GM21576 (cell line): ENCODE results near the gene GAS6.
"Not testable (repeated sequence)": the region's sequence is repeated elsewhere in the genome, so short reads cannot be mapped to it uniquely, and the experiment has no call there.

Experiments used
- ATAC-seq: cut with Tn5 transposase; IDR thresholded peaks from one replicate; pipeline ENCODE4 v1.9.1; 2021; ENCODE audit warnings: mild to moderate bottlenecking, moderate library complexity; ENCODE audit not compliant: unreplicated experiment

The GAS6 gene

DNA sequence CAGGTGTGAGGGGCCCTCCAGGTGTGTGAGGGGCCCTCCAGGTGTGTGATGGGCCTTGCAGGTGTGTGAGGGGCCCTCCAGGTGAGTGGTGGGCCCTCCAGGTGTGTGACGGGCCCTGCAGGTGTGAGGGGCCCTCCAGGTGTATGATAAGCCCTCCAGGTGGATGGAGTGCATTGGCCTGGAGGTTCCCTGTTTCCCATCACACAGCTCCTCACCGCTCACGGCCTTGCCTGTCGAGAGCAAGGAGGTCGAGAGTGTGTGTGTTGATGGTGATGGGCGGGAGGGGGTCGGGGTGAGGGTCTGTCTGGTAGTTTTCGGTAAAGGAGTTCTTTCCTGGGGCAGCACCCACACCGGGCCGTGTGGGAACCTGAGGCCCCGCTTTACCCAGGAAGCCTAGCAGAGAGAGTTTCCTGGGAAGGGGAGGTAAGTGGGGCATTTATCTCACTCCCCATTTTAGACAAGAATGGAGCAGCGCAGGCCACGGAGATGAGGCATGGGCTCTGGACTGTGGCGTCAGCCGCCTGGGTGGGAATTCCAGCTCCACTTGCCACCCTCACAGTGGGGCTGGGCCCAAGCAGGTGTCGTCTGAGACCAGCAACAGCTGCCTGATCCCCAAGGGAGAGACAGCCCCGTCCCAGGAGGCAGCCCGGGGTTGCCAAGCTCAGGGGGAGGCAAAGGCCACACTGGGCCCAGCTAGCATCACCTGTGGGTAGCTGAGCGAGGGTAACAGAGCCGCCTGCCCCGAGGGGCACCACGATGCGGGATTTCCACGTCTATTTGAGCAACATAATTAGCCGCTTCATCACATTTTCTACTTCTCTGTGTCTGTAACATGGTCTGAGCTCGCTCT lies 10.9 kb upstream of the GAS6 start:
- no peak for ATAC-seq

DNA sequence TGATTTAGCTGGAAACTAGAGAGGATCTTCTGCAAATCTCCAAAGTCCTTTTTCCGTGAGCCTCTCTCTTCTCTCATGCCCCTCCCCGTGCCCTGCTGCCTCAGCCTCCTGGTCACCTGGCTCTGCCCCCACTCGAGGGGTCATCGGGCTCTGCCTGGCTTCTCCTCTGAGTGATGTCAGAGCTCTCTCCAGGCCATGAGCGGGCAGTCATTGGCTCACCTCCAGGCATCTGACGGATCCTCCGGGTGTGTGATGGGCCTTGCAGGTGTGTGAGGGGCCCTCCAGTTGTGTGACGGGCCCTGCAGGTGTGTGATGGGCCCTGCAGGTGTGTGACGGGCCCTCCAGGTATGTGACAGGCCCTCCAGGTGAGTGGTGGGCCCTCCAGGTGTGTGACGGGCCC lies 10.3 kb upstream of the GAS6 start:
- no peak for ATAC-seq

DNA sequence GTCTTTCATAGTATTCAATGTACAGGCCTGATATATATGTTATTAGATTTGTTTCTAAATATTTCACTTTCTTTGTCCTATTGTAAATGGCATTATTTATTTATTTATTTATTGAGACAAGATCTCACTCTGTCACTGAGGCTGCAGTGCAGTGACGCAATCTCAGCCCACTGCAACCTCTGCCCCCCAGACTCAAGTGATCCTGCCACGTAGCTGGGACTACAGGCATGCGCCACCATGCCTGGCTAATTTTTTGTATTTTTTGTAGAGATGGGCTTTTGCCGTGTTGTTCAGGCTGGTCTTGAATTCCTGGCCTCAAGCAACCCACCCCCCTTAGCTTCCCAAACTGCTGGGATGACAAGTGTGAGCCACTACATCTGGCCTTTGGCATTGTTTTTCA lies 5.4 kb upstream of the GAS6 start:
- no peak for ATAC-seq

DNA sequence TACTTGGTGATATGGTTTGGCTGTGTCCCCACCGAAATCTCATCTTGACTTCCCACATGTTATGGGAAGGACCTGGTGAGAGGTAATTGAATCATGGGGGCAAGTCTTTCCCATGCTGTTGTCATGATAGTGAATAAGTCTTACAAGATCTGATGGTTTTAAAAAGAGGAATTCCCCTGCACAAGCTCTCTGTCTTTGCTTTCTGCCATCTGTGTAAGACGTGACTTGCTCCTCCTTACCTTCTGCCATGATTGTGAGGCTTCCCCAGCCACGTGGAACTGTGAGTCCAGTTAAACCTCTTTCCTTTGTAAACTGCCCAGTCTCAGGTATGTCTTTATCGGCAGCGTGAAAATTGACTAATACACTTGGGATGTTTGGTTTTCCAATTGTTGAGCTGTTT lies 4.0 kb upstream of the GAS6 start:
- ATAC-seq: not testable (repeated sequence)

DNA sequence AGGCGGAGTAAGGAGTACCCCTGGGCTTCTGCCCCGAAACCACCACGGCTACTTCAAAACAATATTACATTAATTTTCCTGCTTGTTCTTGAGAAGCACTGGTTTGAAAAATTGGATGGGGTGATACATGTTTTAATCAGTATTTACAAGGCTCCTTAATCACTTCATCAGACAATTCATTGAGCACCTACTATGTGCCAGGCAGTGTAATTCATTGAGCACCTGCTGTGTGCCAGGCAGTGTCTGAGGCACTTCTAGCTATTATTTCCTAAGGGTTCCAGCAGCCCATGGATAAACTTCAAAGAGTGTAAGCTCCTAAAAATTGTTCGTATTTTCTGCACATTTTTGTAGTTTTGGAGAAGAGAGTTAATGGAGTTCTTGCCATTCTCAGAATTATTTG lies 1.6 kb upstream of the GAS6 start:
- no peak for ATAC-seq

DNA sequence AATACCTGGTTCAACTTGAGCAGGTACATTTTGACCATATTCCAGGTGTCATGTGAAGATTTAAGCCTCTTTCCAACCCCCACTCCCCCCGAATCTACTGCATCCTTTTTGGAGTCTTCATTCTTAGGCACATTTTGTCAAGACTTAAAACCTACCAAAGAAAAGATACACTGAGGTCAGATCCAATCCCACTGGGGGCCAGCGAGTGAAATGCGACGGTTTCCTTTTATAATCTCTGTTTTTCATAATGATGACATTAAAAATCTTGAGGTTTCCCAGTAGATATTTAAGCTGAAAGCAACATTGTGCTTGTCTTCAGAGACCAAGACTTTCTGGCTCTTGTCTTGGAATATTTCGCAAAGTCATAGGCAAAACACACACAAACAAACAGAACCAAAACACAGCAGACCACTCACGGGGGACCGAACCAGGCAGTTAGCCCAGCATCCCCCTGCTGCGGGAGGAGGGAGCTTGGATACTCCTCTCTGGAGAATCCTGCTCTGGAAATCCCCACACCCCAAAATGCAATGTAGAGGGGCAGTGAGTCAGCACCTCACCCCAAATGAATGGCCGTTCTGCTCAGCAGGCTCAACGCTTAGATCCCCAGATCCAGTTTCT lies 506 bp upstream of the GAS6 start:
- no peak for ATAC-seq

DNA sequence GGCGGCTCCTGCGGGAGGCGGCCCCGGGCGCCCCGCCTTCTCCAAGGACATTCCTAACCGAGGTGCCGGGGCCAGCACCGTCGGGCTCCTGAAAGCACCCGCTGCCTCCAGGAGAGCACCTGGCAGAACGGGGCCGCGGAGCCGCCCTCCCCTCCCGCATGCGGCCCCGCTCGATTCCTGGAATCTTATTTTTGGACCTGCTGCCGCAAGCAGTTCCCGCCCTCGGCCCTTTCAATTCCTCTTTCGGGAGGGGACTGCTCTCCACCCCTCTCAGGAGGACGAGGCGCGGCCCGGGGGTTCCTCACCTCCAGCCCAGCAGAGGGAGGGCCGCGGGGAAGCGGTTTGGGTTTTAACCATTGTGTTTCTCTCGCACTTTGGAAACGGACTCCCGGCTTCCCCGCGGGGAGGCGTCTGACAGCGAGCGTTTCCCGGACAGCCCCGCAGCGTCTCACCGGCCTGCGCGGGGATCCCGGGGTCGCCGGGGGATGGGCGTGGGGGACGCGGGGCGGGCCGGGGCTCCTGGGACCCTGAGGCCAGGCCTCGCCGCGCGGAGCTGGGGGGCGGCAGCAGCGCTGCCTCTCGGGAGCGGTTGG lies 849 bp downstream of the GAS6 start:
- peak; percentile 45 for ATAC-seq

DNA sequence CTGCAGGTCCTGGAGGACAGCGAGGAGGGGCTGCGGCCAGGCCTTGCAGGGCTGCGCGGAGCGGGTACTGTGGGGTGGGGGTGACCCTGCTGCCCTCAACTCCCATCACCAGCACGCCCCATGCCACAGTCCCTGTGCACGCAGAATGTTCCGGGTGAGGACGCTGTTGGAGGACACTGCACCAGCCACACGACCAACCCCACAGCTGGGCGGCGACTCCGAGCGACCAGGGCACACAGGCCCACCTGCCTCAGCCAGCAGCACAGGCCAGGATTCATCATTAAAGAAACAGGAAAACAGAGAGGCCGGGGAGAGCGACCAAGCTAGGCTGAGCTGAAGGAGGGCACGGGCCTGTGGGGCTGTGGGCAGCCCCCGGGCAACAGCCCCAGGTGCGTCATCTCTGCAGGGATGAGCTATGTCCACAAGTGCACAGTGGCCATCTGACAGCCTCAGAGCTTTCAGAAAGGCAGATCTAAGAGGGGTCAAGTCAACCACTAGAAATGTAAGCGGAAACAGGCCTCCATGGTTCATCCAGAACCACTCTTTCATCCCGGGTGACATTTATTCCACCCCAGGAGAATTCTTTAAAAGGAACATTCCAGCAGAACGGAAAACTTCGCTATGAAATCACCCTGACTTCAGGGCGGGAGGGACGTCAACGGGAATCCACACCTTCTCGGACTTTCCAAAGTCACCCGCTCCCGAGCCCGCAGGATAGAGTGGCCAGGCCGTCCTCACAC lies 1.5 kb downstream of the GAS6 start:
- no peak for ATAC-seq

DNA sequence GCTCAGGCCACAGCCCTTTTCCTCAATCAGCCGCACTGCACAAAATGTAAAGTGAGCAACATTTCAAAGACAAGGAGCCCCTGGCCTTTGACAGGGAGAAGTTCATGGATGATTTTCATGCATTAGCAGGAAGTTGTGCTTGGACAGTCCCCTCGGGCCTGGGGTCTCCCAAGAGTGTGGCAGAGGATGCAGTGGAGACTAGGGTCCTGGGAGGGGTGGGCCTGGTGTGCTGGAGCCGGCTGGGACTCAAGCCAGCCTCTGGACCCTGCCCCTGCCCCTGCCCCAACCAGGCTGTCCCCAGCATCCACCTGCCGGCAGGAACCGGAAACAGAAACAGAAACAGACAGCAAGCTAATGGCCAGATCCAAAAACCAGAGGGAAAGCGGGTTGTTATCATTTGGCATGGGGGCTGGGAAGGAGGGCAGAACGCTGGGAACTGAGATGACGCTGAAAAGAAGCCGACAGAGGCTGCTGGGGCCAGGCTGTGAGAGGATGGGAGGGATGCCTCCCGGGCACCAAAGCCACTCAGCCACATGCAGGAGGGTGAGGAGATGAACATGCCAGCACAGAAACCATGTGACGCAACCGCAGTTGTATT lies 2.3 kb downstream of the GAS6 start:
- ATAC-seq: no peak

DNA sequence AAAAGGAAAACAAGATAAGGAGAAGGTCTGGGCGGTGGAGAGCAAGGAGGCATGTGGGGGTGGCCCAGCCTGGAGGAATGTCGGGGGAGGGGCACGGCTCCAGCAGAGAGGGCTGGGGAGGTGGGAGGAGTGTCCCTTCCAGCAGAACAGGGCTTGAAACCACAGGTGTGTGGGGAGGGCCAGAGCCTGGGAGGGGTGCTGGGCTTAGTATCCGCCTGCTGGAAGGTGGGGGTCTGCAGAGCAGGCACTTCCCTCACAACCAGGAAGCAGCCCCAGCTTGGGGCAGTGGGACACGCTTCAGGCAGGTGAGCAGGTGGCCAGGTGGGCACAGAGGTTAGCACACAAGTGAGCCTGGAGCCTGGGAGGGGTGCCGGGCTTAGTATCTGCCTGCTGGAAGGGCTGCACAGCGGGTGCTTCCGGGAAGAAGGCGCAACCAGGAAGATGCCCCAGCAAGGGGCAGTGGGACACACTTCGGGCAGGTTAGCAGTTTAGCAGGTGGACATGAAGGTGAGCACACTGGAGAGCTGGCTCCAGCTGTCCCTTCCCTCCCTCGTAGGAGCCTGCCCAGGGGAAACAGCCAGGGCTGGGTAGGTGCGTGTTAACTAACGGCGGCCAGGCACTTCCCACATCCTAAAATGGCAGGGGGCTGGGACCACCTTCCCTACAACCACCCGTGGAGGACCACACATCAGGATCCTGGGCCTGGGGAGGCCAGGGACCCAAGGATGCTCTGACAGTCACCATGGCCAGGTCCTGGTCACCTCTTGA lies 3.0 kb downstream of the GAS6 start:
- ATAC-seq: no peak

DNA sequence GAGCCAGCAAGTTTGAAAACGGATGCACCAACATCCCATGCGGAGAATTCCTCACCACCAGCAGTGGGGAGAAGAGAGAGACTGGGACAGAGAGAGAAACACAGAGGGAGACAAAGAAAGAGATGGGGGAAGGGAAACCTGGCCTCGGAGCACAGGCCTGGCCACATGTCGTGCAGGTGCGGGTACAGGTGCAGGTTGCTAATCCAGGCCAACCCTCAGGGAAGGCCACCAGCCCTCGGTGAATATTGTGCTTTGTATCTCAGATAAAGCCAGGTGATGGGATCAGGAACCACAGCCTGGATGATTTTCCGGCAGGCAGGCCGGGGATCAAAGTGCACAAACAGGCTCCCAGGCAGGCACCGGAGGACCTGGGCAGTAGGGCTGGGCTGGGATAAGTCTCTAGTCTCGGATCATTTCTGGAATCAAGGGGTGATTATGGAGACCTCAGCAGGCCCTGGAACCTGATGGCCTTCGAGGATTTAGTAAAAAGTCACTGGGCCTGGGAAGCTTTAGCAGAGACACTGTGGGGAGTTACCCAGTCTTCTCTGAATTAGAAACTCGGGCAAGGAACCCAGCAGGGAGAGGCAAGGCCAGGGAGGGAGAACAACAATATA lies 3.7 kb downstream of the GAS6 start:
- no peak for ATAC-seq

DNA sequence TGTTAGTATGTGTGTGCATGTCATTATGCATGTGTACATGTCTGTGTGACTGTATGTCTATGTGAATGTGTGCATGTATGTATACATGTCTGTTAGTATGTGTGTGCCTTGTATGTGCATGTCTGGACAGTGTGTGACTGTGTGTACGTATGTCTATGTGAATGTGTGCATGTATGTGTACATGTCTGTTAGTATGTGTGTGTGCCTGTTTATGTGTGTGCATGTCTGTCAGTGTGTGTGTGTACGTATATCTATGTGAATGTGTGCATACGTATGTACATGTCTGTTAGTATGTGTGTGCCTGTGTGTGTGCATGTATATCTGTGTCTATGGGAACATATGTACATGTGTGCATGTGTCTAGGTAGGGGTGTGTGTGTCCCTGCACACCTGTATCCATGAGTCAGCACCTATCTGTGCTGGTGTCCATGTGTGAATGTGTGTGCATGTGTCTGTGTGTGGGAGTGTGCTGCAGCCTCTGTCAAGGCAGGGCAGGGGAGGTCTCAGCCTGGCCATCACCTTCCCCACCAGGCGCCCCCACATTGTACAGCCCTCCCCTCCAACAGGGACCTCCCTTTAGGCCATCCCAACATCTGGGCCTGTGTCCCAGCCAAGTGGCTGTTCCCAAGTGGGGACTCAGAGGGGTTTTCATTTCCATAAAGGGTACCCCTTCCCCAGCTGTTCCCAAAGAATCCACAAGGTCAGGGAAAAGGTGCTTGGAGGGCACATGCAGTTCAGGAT lies 4.4 kb downstream of the GAS6 start:
- ATAC-seq: no peak

DNA sequence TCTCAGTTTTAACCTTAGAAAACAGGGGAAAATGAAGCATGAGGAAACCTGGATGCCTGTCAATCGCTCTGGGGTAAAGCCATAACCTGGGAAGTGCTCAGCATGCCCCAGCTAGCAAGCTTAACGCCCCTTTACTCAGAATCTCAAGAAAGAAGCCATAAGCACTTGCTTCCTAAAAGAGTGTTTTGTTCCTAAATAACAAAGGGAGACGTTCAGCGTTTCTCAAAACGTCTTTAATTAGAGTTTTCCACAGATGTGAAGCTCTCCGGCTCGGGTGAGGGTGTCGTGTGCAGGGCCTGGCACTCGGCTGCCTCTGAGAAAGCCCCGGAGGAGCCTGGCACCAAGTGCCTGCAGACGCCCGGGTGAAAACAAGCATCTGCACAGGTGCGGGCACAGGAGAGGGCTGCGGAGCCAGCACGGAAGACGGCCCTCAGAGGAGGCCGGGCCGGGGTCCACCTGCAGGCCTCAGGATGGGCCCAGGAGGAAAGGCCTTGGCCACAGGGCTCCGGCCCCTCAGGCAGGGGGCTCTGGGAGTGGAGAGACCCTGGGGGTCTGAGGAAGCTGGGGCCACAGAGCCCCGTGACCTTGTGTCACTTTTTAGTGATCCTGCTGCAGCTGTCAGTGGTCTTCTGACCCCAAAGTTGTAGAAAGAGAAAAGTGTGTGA lies 6.2 kb downstream of the GAS6 start:
- ATAC-seq: no peak

DNA sequence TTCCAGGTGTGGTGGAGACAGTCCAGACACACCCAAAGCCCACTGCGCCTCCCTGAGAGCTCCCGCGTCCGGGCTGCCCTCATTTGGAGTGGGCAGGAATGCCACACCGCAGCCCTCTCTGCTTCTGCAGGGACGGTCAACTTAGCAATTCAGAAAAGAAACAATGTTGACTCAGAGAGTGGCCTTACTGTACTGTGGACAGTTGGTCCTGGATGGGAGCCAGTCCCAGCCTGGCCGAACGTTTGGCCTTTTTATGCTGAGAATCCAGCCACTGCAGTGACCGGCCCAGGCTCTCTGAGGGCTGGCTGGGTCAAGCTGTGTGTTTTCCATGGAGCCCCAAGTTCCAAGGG lies 7.2 kb downstream of the GAS6 start:
- ATAC-seq: no peak

DNA sequence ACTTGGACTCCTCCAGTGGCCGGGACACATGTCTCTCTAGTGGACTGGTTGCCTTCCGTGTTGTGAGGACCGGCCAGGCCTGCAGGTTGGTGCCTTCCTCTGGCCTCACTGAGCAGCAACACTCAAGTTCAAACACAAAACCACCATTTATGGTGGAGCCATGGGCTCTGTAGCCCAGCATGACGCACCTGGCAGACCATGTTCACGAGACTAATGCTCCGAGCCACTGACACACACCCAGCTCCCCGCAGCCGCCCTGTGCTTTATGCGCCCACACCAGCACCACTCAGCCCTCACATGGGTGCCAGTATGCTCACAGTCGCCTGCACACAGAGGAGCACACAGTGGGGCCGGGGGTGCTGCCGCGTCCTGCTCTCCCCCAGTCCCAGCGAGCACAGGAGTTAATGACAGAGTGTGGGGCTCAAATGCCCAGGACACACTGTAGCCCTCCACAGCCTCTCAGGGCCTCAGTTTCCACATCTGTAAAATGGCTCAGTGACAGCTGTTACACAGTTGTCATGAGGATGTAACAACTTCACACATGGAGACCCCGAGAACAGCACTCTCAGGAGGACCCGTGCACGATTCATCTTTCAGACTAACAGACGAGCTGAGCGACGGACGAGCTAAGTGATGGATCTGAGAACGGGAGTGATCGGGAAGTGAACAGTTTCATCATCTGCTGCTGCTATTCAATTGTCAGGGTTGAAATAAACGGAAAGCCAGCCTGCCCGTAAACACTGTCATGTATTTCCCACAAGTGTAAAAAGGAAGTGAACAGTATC lies 7.8 kb downstream of the GAS6 start:
- no peak for ATAC-seq

DNA sequence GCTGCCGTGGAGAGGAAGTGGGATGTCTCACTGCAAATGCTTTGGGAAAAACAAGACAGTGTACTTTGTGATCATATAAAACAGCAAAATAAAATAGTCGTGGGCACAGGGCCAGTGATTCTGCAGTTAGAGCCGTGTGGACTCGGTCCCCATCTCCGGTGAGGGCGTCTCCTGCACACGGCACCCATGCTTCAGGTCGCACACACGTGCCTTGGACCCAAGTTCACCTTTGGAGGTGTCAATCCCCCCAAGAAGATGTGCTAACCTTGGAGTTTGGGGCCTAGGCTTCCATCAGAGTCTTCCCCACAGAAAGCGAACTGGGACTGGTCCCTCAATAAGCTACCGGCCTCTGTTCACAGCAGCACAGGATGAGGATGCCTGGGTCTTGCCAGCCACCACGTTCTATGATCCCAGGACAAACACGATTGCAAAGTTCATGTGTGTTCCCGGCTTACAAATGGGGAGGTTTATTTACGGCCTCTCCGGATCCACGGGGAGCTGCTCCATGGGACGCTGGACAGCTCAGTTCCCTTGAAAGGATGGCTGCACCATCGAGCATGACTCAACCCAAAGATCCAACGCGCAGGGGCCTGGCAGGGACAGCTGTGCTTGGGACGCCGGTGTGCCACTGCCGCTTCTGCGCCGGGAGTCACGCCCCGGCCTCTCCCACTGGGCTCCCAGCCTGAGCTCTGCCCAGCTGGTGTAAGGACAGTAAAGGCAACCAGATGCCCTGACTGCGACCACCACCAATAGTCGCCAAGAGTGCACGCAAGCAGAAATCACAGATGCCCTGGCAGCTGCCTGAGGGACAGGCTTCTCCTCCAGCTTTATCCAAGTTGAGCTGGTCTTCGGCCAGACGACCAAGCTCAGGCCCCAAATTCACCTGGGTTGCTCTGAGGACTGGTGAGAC lies 8.6 kb downstream of the GAS6 start:
- ATAC-seq: no peak
